PC-3 (cell line): Measurements from ENCODE around the gene NCBP3. TPM values are rescaled to one million over a fixed set of nuclear protein-coding genes. Genes with fewer than 3 reads are reported as not detected.
"Not testable (repeated sequence)": the region's sequence is repeated elsewhere in the genome, so short reads cannot be mapped to it uniquely, and the experiment has no call there.

Source experiments
- ATAC-seq: fragments of 200-7000 bp; cut with Tn5 transposase; 2 replicates; pipeline ENCODE4 v1.9.1; 2020; ENCODE audit warnings: mild to moderate bottlenecking, moderate library complexity
- BruUV-seq: library from RNA; stranded (reverse); fragments of 400-500 nt; replicated peaks from 2 replicates; lab custom pipeline; 2021; lab: Mats Ljungman, UMichigan
- CTCF ChIA-PET: fragments of 300-600 bp; sonication (Branson Sonifier 250); formaldehyde crosslinking; loops from one replicate; lab custom pipeline; 2022; ENCODE audit warnings: antibody characterized with exemption; lab: Charles Lee
- POLR2A ChIA-PET: fragments of 300-600 bp; sonication (Branson Sonifier 250); formaldehyde crosslinking; loops from one replicate; lab custom pipeline; 2022; ENCODE audit warnings: antibody characterized with exemption; ENCODE audit not compliant: unreplicated experiment; lab: Charles Lee
- DNase-seq: peaks from one replicate; pipeline ENCODE4 v3.0.0-alpha.2; 2015
- H2AFZ ChIP-seq: fragments of 300-600 bp; sonication (generic); 2 replicates; pipeline ENCODE4 v1.6.0; 2016; ENCODE audit warnings: antibody characterized with exemption, low read length
- H3F3A ChIP-seq: fragments of 300-600 bp; sonication (generic); one replicate; pipeline ENCODE4 v1.6.0; 2017; ENCODE audit warnings: antibody characterized with exemption, low read length, control low read depth, mild to moderate bottlenecking; ENCODE audit not compliant: unreplicated experiment
- H3K27ac ChIP-seq: fragments of 300-600 bp; sonication (generic); 2 replicates; pipeline ENCODE4 v1.5.1; 2016; ENCODE audit warnings: mild to moderate bottlenecking, low read length
- H3K27me3 ChIP-seq: fragments of 300-600 bp; sonication (generic); 2 replicates; pipeline ENCODE4 v1.6.1; 2016; ENCODE audit warnings: low read length, mixed read lengths
- H3K36me3 ChIP-seq: fragments of 300-600 bp; sonication (generic); 2 replicates; pipeline ENCODE4 v1.6.1; 2016; ENCODE audit warnings: low read depth, mixed run types, low read length, mixed read lengths
- H3K4me1 ChIP-seq: fragments of 300-600 bp; sonication (generic); 2 replicates; pipeline ENCODE4 v1.5.1; 2016; ENCODE audit warnings: low read length; ENCODE audit not compliant: insufficient read depth
- H3K4me2 ChIP-seq: fragments of 300-600 bp; sonication (generic); 2 replicates; pipeline ENCODE4 v1.6.0; 2016; ENCODE audit warnings: low read length
- H3K4me3 ChIP-seq: fragments of 300-600 bp; sonication (generic); 2 replicates; pipeline ENCODE4 v1.5.1; 2016; ENCODE audit warnings: mild to moderate bottlenecking, low read length, mixed read lengths
- H3K79me2 ChIP-seq: fragments of 300-600 bp; sonication (generic); 2 replicates; pipeline ENCODE4 v1.6.1; 2017; ENCODE audit warnings: low read length, mixed read lengths
- H3K9ac ChIP-seq: fragments of 300-600 bp; sonication (generic); 2 replicates; pipeline ENCODE4 v1.6.0; 2016; ENCODE audit warnings: mild to moderate bottlenecking, low read length
- H3K9me2 ChIP-seq: fragments of 300-600 bp; sonication (generic); replicated peaks from 2 replicates; pipeline ENCODE4 v1.6.1; 2016; ENCODE audit warnings: mixed run types, low read length, mixed read lengths
- H3K9me3 ChIP-seq: fragments of 300-600 bp; sonication (generic); 2 replicates; pipeline ENCODE4 v1.6.1; 2016; ENCODE audit warnings: low read length, mixed read lengths
- H4K20me1 ChIP-seq: fragments of 300-600 bp; sonication (generic); 2 replicates; pipeline ENCODE4 v1.6.1; 2016; ENCODE audit warnings: low read length, mixed read lengths
- CTCF ChIP-seq: fragments of 300-600 bp; sonication (generic); conservative IDR thresholded peaks from 2 replicates; pipeline ENCODE4 v1.5.1; 2017; ENCODE audit warnings: antibody characterized with exemption, low read depth, mild to moderate bottlenecking, low read length
- EZH2 ChIP-seq: fragments of 300-600 bp; sonication (generic); IDR thresholded peaks from one replicate; pipeline ENCODE4 v1.6.1; 2017; ENCODE audit warnings: antibody characterized with exemption, mild to moderate bottlenecking, low read length; ENCODE audit not compliant: unreplicated experiment
- EZH2phosphoT487 ChIP-seq: fragments of 300-600 bp; sonication (generic); IDR thresholded peaks from 2 replicates; pipeline ENCODE4 v1.6.1; 2018; ENCODE audit warnings: mild to moderate bottlenecking, antibody characterized with exemption, low read length, borderline replicate concordance
- intact Hi-C: fragments of 100-400 bp; cut with micrococcal nuclease; formaldehyde crosslinking; loops from 2 replicates; pipeline ENCODE4 v1.9.0; 2023
- total RNA-seq: library from RNA; depleted of rRNA; stranded (reverse); fragments of >200 nt; gene quantifications from 2 replicates; pipeline ENCODE4 v1.2.3, GENCODE V29; 2014

The NCBP3 gene
- total RNA-seq, 1 experiment from 2014 or later: 21.0 TPM

GRCh38 chr17:3859940-3860339, 13.9 kb upstream of the NCBP3 start:
- intact Hi-C loops: no loop called here
- no peak overlapping the region for H3K27ac ChIP-seq
- no peak overlapping the region for H3K4me2 ChIP-seq
- ATAC-seq (no peak), DNase-seq (no peak)
- H4K20me1 ChIP-seq: no peaks in the 10 kb centered on the region
- no peaks in the 10 kb centered on the region for H3K9me3 ChIP-seq
- no peaks in the 10 kb centered on the region for H3K79me2 ChIP-seq
- BruUV-seq: no TSS peak
- no peak overlapping the region for H3K9ac ChIP-seq
- no peaks in the 10 kb centered on the region for H3K27me3 ChIP-seq
- ChIA-PET CTCF (no interaction called here), POLR2A (no interaction called here)
- H3K4me1 ChIP-seq: no peaks in the 10 kb centered on the region
- H2AFZ ChIP-seq: no peak overlapping the region
- no peak for TF ChIP-seq EZH2
- no peak for TF ChIP-seq EZH2phosphoT487
- TF ChIP-seq CTCF: no peak
- H3K9me2 ChIP-seq: no peaks in the 10 kb centered on the region
- H3K4me3 ChIP-seq: no peak overlapping the region
- H3F3A ChIP-seq: no peaks in the 10 kb centered on the region
- no peaks in the 10 kb centered on the region for H3K36me3 ChIP-seq

DNA sequence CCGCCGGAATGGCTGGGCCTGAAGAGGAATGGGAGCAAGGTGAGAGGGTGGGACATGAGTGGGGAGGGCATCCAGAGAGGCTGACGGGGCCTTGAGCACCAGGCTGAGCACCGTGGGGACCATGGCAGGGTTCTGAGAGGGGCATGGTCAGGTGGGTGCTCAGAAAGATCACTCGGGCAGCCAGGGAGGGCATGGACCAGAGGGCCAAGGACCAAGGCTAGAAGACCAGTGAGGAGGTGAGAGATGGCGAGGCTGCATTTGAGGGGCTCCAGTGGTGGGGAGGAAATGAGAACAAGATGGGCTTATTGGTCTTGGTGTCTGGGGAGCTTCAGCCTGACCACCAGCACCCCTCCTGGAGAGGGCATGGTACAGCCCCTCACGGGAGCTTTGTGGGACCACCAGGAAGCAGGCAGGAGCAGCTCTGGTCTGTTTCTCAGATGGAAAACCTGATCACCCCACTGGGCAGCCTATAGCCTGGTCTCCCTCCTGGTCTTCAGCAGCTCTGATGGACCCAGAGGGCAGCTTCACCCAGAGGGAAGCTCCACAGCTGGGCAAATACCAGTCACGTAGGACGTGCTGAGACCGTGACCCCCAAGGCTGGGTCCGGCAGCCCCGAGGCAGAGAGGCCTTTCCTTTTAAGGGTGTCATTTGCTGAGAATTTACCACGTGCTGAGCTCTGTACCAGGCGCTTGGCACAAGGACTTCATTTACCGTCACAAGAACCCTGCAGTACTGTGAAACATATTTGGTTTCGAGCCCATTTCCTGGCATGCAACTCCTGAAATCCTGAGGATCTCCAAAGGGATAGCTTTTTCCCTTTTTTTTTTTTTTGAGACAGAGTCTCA, 11.4 kb upstream of the NCBP3 start:
- no peak overlapping the region for H3K9ac ChIP-seq
- H3K27ac ChIP-seq: no peak overlapping the region
- DNase-seq (no peak), ATAC-seq (no peak)
- no TSS peak for BruUV-seq
- H2AFZ ChIP-seq: no peak overlapping the region
- no peak overlapping the region for H3K4me2 ChIP-seq
- H3F3A ChIP-seq: no peaks in the 10 kb centered on the region
- TF ChIP-seq EZH2 (no peak), EZH2phosphoT487 (no peak), CTCF (no peak)
- intact Hi-C loops: no loop called here
- H3K9me2 ChIP-seq: no peaks in the 10 kb centered on the region
- H3K27me3 ChIP-seq: no peaks in the 10 kb centered on the region
- H3K4me3 ChIP-seq: no peak overlapping the region
- POLR2A ChIA-PET: interaction anchor here (0.6 kb wide), 1 partner anchor 147 kb away, joined by 4 read pairs; no protein-coding TSS in a partner anchor
- no peaks in the 10 kb centered on the region for H3K4me1 ChIP-seq
- H3K36me3 ChIP-seq: no peaks in the 10 kb centered on the region
- H3K79me2 ChIP-seq: no peaks in the 10 kb centered on the region
- H4K20me1 ChIP-seq: no peaks in the 10 kb centered on the region
- no peaks in the 10 kb centered on the region for H3K9me3 ChIP-seq
- CTCF ChIA-PET: no interaction called here

- H3F3A ChIP-seq, BruUV-seq, H3K9me2 ChIP-seq, DNase-seq, ATAC-seq, H3K36me3 ChIP-seq, H4K20me1 ChIP-seq, H3K27me3 ChIP-seq, H2AFZ ChIP-seq, H3K4me3 ChIP-seq, H3K79me2 ChIP-seq, POLR2A ChIA-PET, H3K27ac ChIP-seq, H3K4me1 ChIP-seq, H3K4me2 ChIP-seq, intact Hi-C loops, CTCF ChIA-PET, H3K9ac ChIP-seq, H3K9me3 ChIP-seq: not testable (repeated sequence)
Measured at GRCh38 chr17:3854204-3854603, 8.2 kb upstream of the NCBP3 start.
